Endothelial cell of umbilical vein (primary cell): ENCODE data around the gene COX7A2. TPM values are rescaled to one million over a fixed set of nuclear protein-coding genes. Genes with fewer than 3 reads are reported as not detected.

Experiments
- BruUV-seq: library from RNA; stranded (reverse); fragments of 400-500 nt; replicated peaks from 2 replicates; lab custom pipeline; 2021; lab: Mats Ljungman, UMichigan
- CTCF ChIA-PET: fragments of 300-600, 350-600 bp; sonication (Branson Sonifier 250); formaldehyde crosslinking; loops from one replicate; lab custom pipeline; 2021; ENCODE audit warnings: antibody characterized with exemption, inconsistent platforms; lab: Charles Lee
- POLR2A ChIA-PET: fragments of 300-600, 350-600 bp; sonication (Branson Sonifier 250); formaldehyde crosslinking; loops from one replicate; lab custom pipeline; 2021; ENCODE audit warnings: antibody characterized with exemption, inconsistent platforms; lab: Charles Lee
- DNase-seq: peaks from one replicate; pipeline ENCODE4 v3.0.0-alpha.2; 2011; ENCODE audit warnings: low read depth, low spot score
- FAIRE-seq: peaks from 2 replicates; lab custom pipeline; 2011; peaks lifted over from hg19 to GRCh38; lab: Jason Lieb, UNC
- H2AFZ ChIP-seq: 2 replicates; pipeline ENCODE4 v1.6.0; 2012; ENCODE audit warnings: low read depth, low read length, control low read depth, inconsistent platforms
- H3K27ac ChIP-seq: 2 replicates; pipeline ENCODE4 v1.5.1; 2011; ENCODE audit warnings: low read depth, mild to moderate bottlenecking, control low read depth, low read length, moderate library complexity; ENCODE audit not compliant: insufficient read depth
- H3K27me3 ChIP-seq, 2 experiments: 2 replicates each; pipeline versions ENCODE4 v1.6.0 to v1.6.1; 2011; ENCODE audit warnings: low read length in 2 of 2, mixed read lengths in 1 of 2; ENCODE audit not compliant: control insufficient read depth in 2 of 2, insufficient read depth in 2 of 2
- H3K36me3 ChIP-seq, 2 experiments: 2 replicates in 1 of 2; 3 replicates in 1 of 2; pipeline ENCODE4 v1.5.1; 2011; ENCODE audit warnings: low read length in 2 of 2, mild to moderate bottlenecking in 1 of 2, moderate library complexity in 1 of 2; ENCODE audit not compliant: control insufficient read depth in 2 of 2, insufficient read depth in 2 of 2; ENCODE audit errors: extremely low read depth in 1 of 2
- H3K4me1 ChIP-seq: 3 replicates; pipeline ENCODE4 v1.5.1; 2011; ENCODE audit warnings: mild to moderate bottlenecking, low read length; ENCODE audit not compliant: control insufficient read depth, insufficient read depth; ENCODE audit errors: extremely low read depth
- H3K4me2 ChIP-seq: 2 replicates; pipeline ENCODE4 v1.6.1; 2011; ENCODE audit warnings: low read length, control low read depth, mixed read lengths; ENCODE audit not compliant: insufficient read depth
- H3K4me3 ChIP-seq, 3 experiments: fragments of 200-600 bp in 1 of 3; sonication (generic), shearing (Covaris generic) in 1 of 3; replicated peaks in 1 of 3; 2 replicates each; pipeline ENCODE4 v1.5.1; 2011 to 2016; ENCODE audit warnings: control low read depth in 3 of 3, low read length in 3 of 3, mild to moderate bottlenecking in 2 of 3, inconsistent platforms in 1 of 3, low read depth in 1 of 3, moderate library complexity in 1 of 3; ENCODE audit not compliant: insufficient read depth in 1 of 3
- H3K79me2 ChIP-seq: 2 replicates; pipeline ENCODE4 v1.6.0; 2012; ENCODE audit warnings: low read length, inconsistent platforms; ENCODE audit not compliant: control insufficient read depth, insufficient read depth
- H3K9ac ChIP-seq: replicated peaks from 2 replicates; pipeline ENCODE3; 2011; ENCODE audit warnings: low read length, control low read depth; ENCODE audit not compliant: insufficient read depth; ENCODE audit errors: extremely low read depth
- H3K9me1 ChIP-seq: replicated peaks from 3 replicates; pipeline ENCODE4 v1.6.0; 2011; ENCODE audit warnings: mild to moderate bottlenecking, low read length; ENCODE audit not compliant: control insufficient read depth, insufficient read depth; ENCODE audit errors: extremely low read depth
- H3K9me3 ChIP-seq: replicated peaks from 2 replicates; pipeline ENCODE4 v1.5.1; 2012; ENCODE audit warnings: low read length, inconsistent platforms; ENCODE audit not compliant: control insufficient read depth, insufficient read depth
- H4K20me1 ChIP-seq: replicated peaks from 2 replicates; pipeline ENCODE3; 2011; ENCODE audit warnings: mild to moderate bottlenecking, low read length; ENCODE audit not compliant: control insufficient read depth, insufficient read depth; ENCODE audit errors: extremely low read depth
- CTCF ChIP-seq, 2 donors: IDR thresholded peaks; 1 replicate in 1 of 2; 2 replicates in 1 of 2; pipeline ENCODE4 v1.5.1; 2011; ENCODE audit warnings: low read length in 2 of 2, mild to moderate bottlenecking in 2 of 2, moderate library complexity in 2 of 2, control low read depth in 1 of 2, inconsistent platforms in 1 of 2, low read depth in 1 of 2; ENCODE audit not compliant: insufficient read depth in 1 of 2; ENCODE audit errors: extremely low read depth in 1 of 2
- EZH2 ChIP-seq: IDR thresholded peaks from 2 replicates; pipeline ENCODE4 v1.6.1; 2012; ENCODE audit warnings: borderline replicate concordance, low read depth, mild to moderate bottlenecking, moderate library complexity, low read length, inconsistent platforms; ENCODE audit not compliant: severe bottlenecking
- FOS ChIP-seq: IDR thresholded peaks from 2 replicates; pipeline ENCODE4 v1.6.1; 2011; ENCODE audit warnings: mild to moderate bottlenecking, low read length, moderate library complexity, borderline replicate concordance; ENCODE audit not compliant: insufficient read depth
- GATA2 ChIP-seq: IDR thresholded peaks from 2 replicates; pipeline ENCODE4 v1.7.0; 2011; ENCODE audit warnings: low read depth, mild to moderate bottlenecking, moderate library complexity, mixed read lengths, low read length; ENCODE audit not compliant: insufficient read length, insufficient read depth
- JUN ChIP-seq: IDR thresholded peaks from 2 replicates; pipeline ENCODE4 v1.6.1; 2011; ENCODE audit warnings: borderline replicate concordance, low read depth; ENCODE audit not compliant: insufficient read length, insufficient read depth
- MAX ChIP-seq: IDR thresholded peaks from 2 replicates; pipeline ENCODE4 v1.6.1; 2011; ENCODE audit not compliant: insufficient read depth, insufficient read length
- MYC ChIP-seq: IDR thresholded peaks from one replicate; pipeline ENCODE4 v1.6.1; 2011; ENCODE audit warnings: mild to moderate bottlenecking, low read depth, low read length
- POLR2A ChIP-seq: IDR thresholded peaks from 2 replicates; pipeline ENCODE4 v1.6.1; 2012; ENCODE audit warnings: low read depth, mild to moderate bottlenecking, control low read depth, low read length
- POLR2AphosphoS5 ChIP-seq: IDR thresholded peaks from 2 replicates; pipeline ENCODE4 v1.6.1; 2012; ENCODE audit warnings: low read depth, mild to moderate bottlenecking, control low read depth, low read length, moderate library complexity; ENCODE audit not compliant: insufficient read depth
- dilution Hi-C: fragments of 300-500 bp; cut with MboI; formaldehyde crosslinking; loops from one replicate; pipeline ENCODE4 v1.15.0; 2019; ENCODE audit warnings: low sequenced_read_pairs; ENCODE audit not compliant: extremely low pct_ligation_motif_present
- intact Hi-C: fragments of 100-400 bp; cut with micrococcal nuclease; formaldehyde crosslinking; loops from one replicate; pipeline ENCODE4 v1.10.0; 2022
- polyA plus RNA-seq, 4 experiments: library from polyadenylated mRNA; depleted of rRNA in 3 of 4; stranded (reverse) in 3 of 4; unstranded in 1 of 4; fragments of >200 nt; gene quantifications; 2 replicates each; pipeline versions ENCODE4 v1.2.1 to v1.2.3, GENCODE V29; 2011 to 2012; ENCODE audit warnings: missing spikeins in 1 of 4
- total RNA-seq: library from RNA; stranded (reverse); gene quantifications from 2 replicates; pipeline ENCODE4 v1.2.3, GENCODE V29; 2021

Gene COX7A2
- total and polyA plus RNA-seq, 2 donors (not counting 3 experiments of a cell fraction or from before 2014, with no cell fraction given), result 254 to 426 TPM

GRCh38 chr6:75233092-75233615 lies 10.4 kb downstream of the COX7A2 start:
- FAIRE-seq (no peak), DNase-seq (no peak)
- POLR2A ChIA-PET, result no interaction called here
- no peaks in the 10 kb centered on the region for H3K27me3 ChIP-seq
- H3K9me1 ChIP-seq, result no peaks in the 10 kb centered on the region
- intact Hi-C loops, result no loop called here
- H3K79me2 ChIP-seq, result no peaks in the 10 kb centered on the region
- H2AFZ ChIP-seq, result no peak overlapping the region
- peaks cover 2 to 8% of the 10 kb centered on the region in 2 experiments for H3K36me3 ChIP-seq
- CTCF ChIA-PET, result no interaction called here
- H3K27ac ChIP-seq, result no peak overlapping the region
- dilution Hi-C loops, result no loop called here
- H3K4me2 ChIP-seq, result no peak overlapping the region
- H3K4me1 ChIP-seq, result no peaks in the 10 kb centered on the region
- H3K9me3 ChIP-seq, result no peaks in the 10 kb centered on the region
- no peaks in the 10 kb centered on the region for H4K20me1 ChIP-seq
- TF ChIP-seq FOS (no peak), EZH2 (no peak), POLR2AphosphoS5 (no peak), GATA2 (no peak), POLR2A (no peak), MAX (no peak), MYC (no peak), JUN (no peak), CTCF (IDR thresholded peaks at IDR 0.05; ENCODE audit: extremely low read depth in 1 of 2, insufficient read depth in 1 of 2, low read depth in 1 of 2, low read length in 2 of 2) (no peak)
- H3K4me3 ChIP-seq, result no peak overlapping the region
- no peak overlapping the region for H3K9ac ChIP-seq
- BruUV-seq, result no TSS peak
